Thyroid gland (tissue), 4 donors: ENCODE measurements around the gene PRPF40B. TPM values are rescaled to one million over a fixed set of nuclear protein-coding genes. Genes with fewer than 3 reads are reported as not detected.

Experiments used
- DNase-seq, 2 donors: peaks; one replicate each; pipeline ENCODE4 v3.0.0-alpha.2; 2019
- H3K27ac ChIP-seq, 3 donors: fragments of 200-600 bp; sonication (generic); 1 replicate in 2 of 3; 2 replicates in 1 of 3; pipeline ENCODE4 v1.5.1; 2016 to 2019; ENCODE audit warnings: mild to moderate bottlenecking in 1 of 3, moderate library complexity in 1 of 3
- H3K27me3 ChIP-seq: fragments of 200-600 bp; sonication (generic); one replicate; pipeline ENCODE4 v1.5.1; 2019
- H3K36me3 ChIP-seq, 2 donors: fragments of 200-600 bp; sonication (generic); one replicate each; pipeline ENCODE4 v1.5.1; 2016 to 2019
- H3K4me1 ChIP-seq, 2 donors: fragments of 200-600 bp; sonication (generic); one replicate each; pipeline ENCODE4 v1.5.1; 2017 to 2019
- H3K4me3 ChIP-seq, 3 donors: fragments of 200-600 bp; sonication (generic); replicated peaks in 1 of 3; 1 replicate in 2 of 3; 2 replicates in 1 of 3; pipeline ENCODE4 v1.5.1; 2016; ENCODE audit warnings: mild to moderate bottlenecking in 1 of 3
- H3K9me3 ChIP-seq: fragments of 200-600 bp; sonication (generic); one replicate; pipeline ENCODE4 v1.5.1; 2017
- CTCF ChIP-seq, 6 experiments: fragments of 200-600 bp in 3 of 6; fragments of 450-650 bp in 3 of 6; sonication (generic) in 3 of 6; IDR thresholded peaks; one replicate each; pipeline ENCODE4 v1.5.1; 2016 to 2019; ENCODE audit warnings: antibody characterized with exemption in 6 of 6, mild to moderate bottlenecking in 2 of 6, inconsistent platforms in 1 of 6, moderate library complexity in 1 of 6
- POLR2A ChIP-seq, 2 donors: fragments of 450-650 bp; IDR thresholded peaks; one replicate each; pipeline ENCODE4 v1.6.1; 2017; ENCODE audit warnings: antibody characterized with exemption in 2 of 2, mild to moderate bottlenecking in 2 of 2, moderate library complexity in 1 of 2
- WGBS, 2 donors: methylation state at CpG; one replicate each; pipeline ENCODE4 v1.1.5; 2017; 5-methylcytosine and 5-hydroxymethylcytosine counted together
- intact Hi-C: fragments of 100-400 bp; cut with DNase I; formaldehyde crosslinking; loops from one replicate; pipeline ENCODE4 v1.15.1; 2023
- total RNA-seq, 4 donors: library from RNA; depleted of rRNA; stranded (reverse); fragments of >200 nt; gene quantifications; one replicate each; pipeline ENCODE4 v1.2.3, GENCODE V29; 2016

Gene PRPF40B
- total RNA-seq, 4 donors from 2014 or later: 29.5 to 39.7 (median 34.4) TPM

- H3K27ac ChIP-seq: no peak overlapping the region
- H3K9me3 ChIP-seq: no peaks in the 10 kb centered on the region
- TF ChIP-seq CTCF (IDR thresholded peaks at IDR 0.05): no peak
- no peak overlapping the region for H3K4me3 ChIP-seq
- H3K27me3 ChIP-seq: no peaks in the 10 kb centered on the region
- WGBS, 2 donors: 86% methylated on average over 16 of the region's 16 CpGs
- H3K36me3 ChIP-seq: peaks cover 0 to 3% of the 10 kb centered on the region in 2 donors
- H3K4me1 ChIP-seq: peaks cover 13 to 15% of the 10 kb centered on the region in 2 donors
- no peak for DNase-seq
- intact Hi-C loops: no loop called here
These were observed 37.6 kb upstream of the PRPF40B start for GRCh38 chr12:49585477-49586459.

- no peak for TF ChIP-seq CTCF (IDR thresholded peaks at IDR 0.05)
- TF ChIP-seq POLR2A (IDR thresholded peaks at IDR 0.05): no peak
- Histone ChIP-seq H3K27me3 (no peaks in the 10 kb centered on the region), H3K9me3 (no peaks in the 10 kb centered on the region), H3K36me3 (peaks cover 0 to 3% of the 10 kb centered on the region in 2 donors), H3K27ac (no peak overlapping the region), H3K4me3 (no peak overlapping the region), H3K4me1 (peaks cover 9 to 10% of the 10 kb centered on the region in 2 donors)
- 81 to 84% methylated on average over 11 of the region's 11 CpGs for WGBS, 2 donors
- intact Hi-C loops: no loop called here
- no peak for DNase-seq
These were observed 36.0 kb upstream of the PRPF40B start for GRCh38 chr12:49587174-49587908.

- Histone ChIP-seq H3K36me3 (peaks cover 0 to 3% of the 10 kb centered on the region in 2 donors), H3K4me3 (no peak overlapping the region), H3K27ac (no peak overlapping the region), H3K4me1 (peaks cover under 1 to 2% of the 10 kb centered on the region in 2 donors), H3K9me3 (no peaks in the 10 kb centered on the region), H3K27me3 (no peaks in the 10 kb centered on the region)
- TF ChIP-seq CTCF (IDR thresholded peaks at IDR 0.05): no peak
- TF ChIP-seq POLR2A (IDR thresholded peaks at IDR 0.05): no peak
- WGBS, 2 donors: 81 to 92% methylated on average over 6 to 7 of the region's 7 CpGs
- intact Hi-C loops: no loop called here
- DNase-seq: no peak
These were observed 35.1 kb upstream of the PRPF40B start for GRCh38 chr12:49588281-49588680.

- 69 to 77% methylated on average over 4 of the region's 4 CpGs for WGBS, 2 donors
- H3K9me3 ChIP-seq: no peaks in the 10 kb centered on the region
- DNase-seq: no peak
- no peaks in the 10 kb centered on the region for H3K4me1 ChIP-seq
- peaks cover 0 to 3% of the 10 kb centered on the region in 2 donors for H3K36me3 ChIP-seq
- no peak overlapping the region for H3K4me3 ChIP-seq
- H3K27ac ChIP-seq: no peak overlapping the region
- no peak for TF ChIP-seq CTCF (IDR thresholded peaks at IDR 0.05)
- no peaks in the 10 kb centered on the region for H3K27me3 ChIP-seq
- intact Hi-C loops: no loop called here
These were observed 34.4 kb upstream of the PRPF40B start for GRCh38 chr12:49588721-49589516.
